ENCODE measurements around the gene ACOT11. TPM values are rescaled to one million over a fixed set of nuclear protein-coding genes. Genes with fewer than 3 reads are reported as not detected.

The ACOT11 gene
- total and polyA plus RNA-seq, 2 donors from 2014 or later, result 24.6 to 31.1 TPM

DNA sequence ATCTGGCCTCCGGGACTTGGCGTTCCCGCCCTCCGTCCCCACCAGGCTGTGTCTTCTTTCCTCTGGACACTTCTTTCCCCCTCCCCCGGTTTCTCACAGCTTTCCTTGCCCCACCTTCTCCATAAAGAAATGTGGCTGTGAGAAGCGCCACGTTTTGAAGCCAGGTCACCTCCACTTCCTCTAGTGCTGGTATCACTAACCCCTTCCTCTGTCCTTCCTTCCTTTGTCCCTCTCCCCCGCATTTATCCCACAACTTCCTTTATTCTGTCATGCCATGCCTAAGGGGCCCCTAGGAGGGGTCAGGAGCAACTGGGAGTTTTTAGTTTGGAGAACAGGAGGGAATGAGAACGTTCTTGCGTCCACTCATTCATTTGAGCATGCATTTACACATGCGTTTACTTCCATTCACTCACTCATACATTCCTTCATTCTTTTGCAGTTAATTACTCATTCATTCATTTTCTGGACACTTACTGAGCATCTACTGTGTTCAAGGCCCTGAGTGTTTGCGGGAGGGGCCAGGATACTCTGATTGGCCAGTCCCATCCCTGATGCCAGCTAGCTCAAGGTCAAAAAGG lies 5.0 kb upstream of the ACOT11 start:
- Histone ChIP-seq H3K9me3 (ENCODE audit: control insufficient read depth in 2 of 3, insufficient read depth in 1 of 3, low read length in 3 of 3) (no peaks in the 10 kb centered on the region), H3K27me3 (ENCODE audit: control insufficient read depth, insufficient read depth, low read length) (no peaks in the 10 kb centered on the region), H3K9ac (ENCODE audit: low read length in 3 of 3) (peak overlapping the region in 1 of 3 donors; percentile 51), H3K36me3 (ENCODE audit: control insufficient read depth in 2 of 3, insufficient read depth in 3 of 3, low read length in 3 of 3) (no peaks in the 10 kb centered on the region), H3K27ac (ENCODE audit: low read depth in 2 of 2, low read length in 2 of 2) (peak overlapping the region; percentile 22 to 28), H3K4me3 (ENCODE audit: low read length in 3 of 3) (peak overlapping the region in 2 of 3 donors; percentile 13 to 53), H3K4me1 (ENCODE audit: control insufficient read depth in 2 of 3, insufficient read depth in 2 of 3, low read depth in 1 of 3, low read length in 3 of 3) (peaks cover 0 to 13% (median 0%) of the 10 kb centered on the region in 3 donors)
- TF ChIP-seq, protein P1, sequence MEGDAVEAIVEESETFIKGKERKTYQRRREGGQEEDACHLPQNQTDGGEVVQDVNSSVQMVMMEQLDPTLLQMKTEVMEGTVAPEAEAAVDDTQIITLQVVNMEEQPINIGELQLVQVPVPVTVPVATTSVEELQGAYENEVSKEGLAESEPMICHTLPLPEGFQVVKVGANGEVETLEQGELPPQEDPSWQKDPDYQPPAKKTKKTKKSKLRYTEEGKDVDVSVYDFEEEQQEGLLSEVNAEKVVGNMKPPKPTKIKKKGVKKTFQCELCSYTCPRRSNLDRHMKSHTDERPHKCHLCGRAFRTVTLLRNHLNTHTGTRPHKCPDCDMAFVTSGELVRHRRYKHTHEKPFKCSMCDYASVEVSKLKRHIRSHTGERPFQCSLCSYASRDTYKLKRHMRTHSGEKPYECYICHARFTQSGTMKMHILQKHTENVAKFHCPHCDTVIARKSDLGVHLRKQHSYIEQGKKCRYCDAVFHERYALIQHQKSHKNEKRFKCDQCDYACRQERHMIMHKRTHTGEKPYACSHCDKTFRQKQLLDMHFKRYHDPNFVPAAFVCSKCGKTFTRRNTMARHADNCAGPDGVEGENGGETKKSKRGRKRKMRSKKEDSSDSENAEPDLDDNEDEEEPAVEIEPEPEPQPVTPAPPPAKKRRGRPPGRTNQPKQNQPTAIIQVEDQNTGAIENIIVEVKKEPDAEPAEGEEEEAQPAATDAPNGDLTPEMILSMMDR (IDR thresholded peaks at IDR 0.05; ENCODE audit: borderline replicate concordance, extremely low read depth, insufficient read depth), result no peak
- DNase-seq, result peak in 1 of 5 donors; percentile 48
- intact Hi-C loops (cut with DNase I), result no loop called here
- FAIRE-seq, result no peak

GRCh38 chr1:54543729-54544496 lies 4.1 kb upstream of the ACOT11 start:
- no peaks in the 10 kb centered on the region for H3K27me3 ChIP-seq (ENCODE audit: control insufficient read depth, insufficient read depth, low read length)
- no peak overlapping the region for H3K9ac ChIP-seq (ENCODE audit: low read length in 3 of 3)
- no peaks in the 10 kb centered on the region for H3K36me3 ChIP-seq (ENCODE audit: control insufficient read depth in 2 of 3, insufficient read depth in 3 of 3, low read length in 3 of 3)
- no peak overlapping the region for H3K4me3 ChIP-seq (ENCODE audit: low read length in 3 of 3)
- intact Hi-C loops (cut with DNase I), result no loop called here
- TF ChIP-seq, protein P1 (IDR thresholded peaks at IDR 0.05; ENCODE audit: borderline replicate concordance, extremely low read depth, insufficient read depth), result no peak
- H3K27ac ChIP-seq (ENCODE audit: low read depth in 2 of 2, low read length in 2 of 2), result no peak overlapping the region
- H3K4me1 ChIP-seq (ENCODE audit: control insufficient read depth in 2 of 3, insufficient read depth in 2 of 3, low read depth in 1 of 3, low read length in 3 of 3), result peaks cover 0 to 13% (median 0%) of the 10 kb centered on the region in 3 donors
- H3K9me3 ChIP-seq (ENCODE audit: control insufficient read depth in 2 of 3, insufficient read depth in 1 of 3, low read length in 3 of 3), result no peaks in the 10 kb centered on the region
- DNase-seq (no peak), FAIRE-seq (no peak)

DNA sequence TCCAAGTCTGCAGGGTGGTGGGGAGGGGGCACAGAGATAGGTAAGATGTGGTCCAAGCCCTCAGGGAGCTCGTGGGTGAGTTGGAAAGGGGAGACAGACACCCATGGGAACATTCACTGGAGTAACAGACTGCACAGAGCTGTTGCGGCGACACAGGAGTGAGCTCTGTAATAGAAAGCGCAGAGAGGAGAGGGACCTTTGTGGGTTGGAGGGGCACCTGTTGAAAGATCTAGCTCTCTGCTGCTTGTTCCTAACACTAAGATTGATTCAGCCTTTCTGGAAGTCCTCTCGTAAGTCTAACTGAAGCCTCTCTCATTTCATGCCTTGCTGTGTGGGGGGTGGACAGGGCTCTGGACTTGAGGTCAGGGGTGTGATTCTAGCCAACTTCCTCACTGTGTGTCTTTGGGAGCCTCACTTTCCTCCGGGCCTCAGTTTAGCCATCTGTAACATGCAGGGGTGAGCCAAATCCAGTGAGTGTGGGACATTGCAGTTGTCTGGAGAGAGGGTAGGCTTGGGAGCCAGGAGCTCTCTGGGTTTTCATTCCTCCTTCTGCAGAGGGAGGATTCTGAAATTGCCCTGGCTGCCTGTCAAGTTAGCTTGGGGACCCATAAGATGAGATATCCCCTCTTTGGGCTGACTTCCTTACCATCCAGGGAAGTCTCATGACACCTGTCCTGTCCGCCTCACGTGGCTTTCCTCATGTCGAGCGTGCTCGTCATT lies 2.0 kb upstream of the ACOT11 start:
- Histone ChIP-seq H3K9me3 (ENCODE audit: control insufficient read depth in 2 of 3, insufficient read depth in 1 of 3, low read length in 3 of 3) (no peaks in the 10 kb centered on the region), H3K27ac (ENCODE audit: low read depth in 2 of 2, low read length in 2 of 2) (no peak overlapping the region), H3K9ac (ENCODE audit: low read length in 3 of 3) (no peak overlapping the region), H3K36me3 (ENCODE audit: control insufficient read depth in 2 of 3, insufficient read depth in 3 of 3, low read length in 3 of 3) (no peaks in the 10 kb centered on the region), H3K4me3 (ENCODE audit: low read length in 3 of 3) (no peak overlapping the region), H3K4me1 (ENCODE audit: control insufficient read depth in 2 of 3, insufficient read depth in 2 of 3, low read depth in 1 of 3, low read length in 3 of 3) (peaks cover 0 to 18% (median 11%) of the 10 kb centered on the region in 3 donors), H3K27me3 (ENCODE audit: control insufficient read depth, insufficient read depth, low read length) (no peaks in the 10 kb centered on the region)
- FAIRE-seq (no peak), DNase-seq (no peak)
- intact Hi-C loops (cut with DNase I), result no loop called here
- TF ChIP-seq, protein P1 (IDR thresholded peaks at IDR 0.05; ENCODE audit: borderline replicate concordance, extremely low read depth, insufficient read depth), result no peak
